Liver (tissue), 9 donors: ENCODE data around the gene KPNA6. TPM values are rescaled to one million over a fixed set of nuclear protein-coding genes. Genes with fewer than 3 reads are reported as not detected.
"Not testable (repeated sequence)": the region's sequence is repeated elsewhere in the genome, so short reads cannot be mapped to it uniquely, and the experiment has no call there.

Source experiments
- DNase-seq: peaks from one replicate; pipeline ENCODE4 v3.0.0-alpha.2; 2017; ENCODE audit warnings: low spot score
- H3K27ac ChIP-seq, 2 donors: one replicate each; pipeline ENCODE4 v1.7.0; 2013; ENCODE audit warnings: inconsistent platforms in 2 of 2, low read length in 2 of 2, control low read depth in 1 of 2, low read depth in 1 of 2, mild to moderate bottlenecking in 1 of 2
- H3K27me3 ChIP-seq, 4 donors: one replicate each; pipeline versions ENCODE4 v1.6.1 to v1.7.0; 2013; ENCODE audit warnings: low read length in 3 of 4, inconsistent platforms in 1 of 4, mild to moderate bottlenecking in 1 of 4, moderate library complexity in 1 of 4; ENCODE audit not compliant: control insufficient read depth in 4 of 4, insufficient read depth in 4 of 4
- H3K36me3 ChIP-seq, 4 donors: one replicate each; pipeline versions ENCODE4 v1.6.1 to v1.7.0; 2013; ENCODE audit warnings: low read length in 3 of 4, mild to moderate bottlenecking in 3 of 4, low read depth in 1 of 4, moderate library complexity in 1 of 4; ENCODE audit not compliant: control insufficient read depth in 4 of 4, insufficient read depth in 3 of 4
- H3K4me1 ChIP-seq, 4 donors: one replicate each; pipeline versions ENCODE4 v1.6.1 to v1.7.0; 2013; ENCODE audit warnings: low read length in 3 of 4, mild to moderate bottlenecking in 3 of 4, moderate library complexity in 1 of 4; ENCODE audit not compliant: control insufficient read depth in 4 of 4, insufficient read depth in 4 of 4
- H3K4me3 ChIP-seq, 3 donors: one replicate each; pipeline versions ENCODE4 v1.6.1 to v1.7.0; 2013; ENCODE audit warnings: low read length in 3 of 3, control low read depth in 1 of 3, low read depth in 1 of 3, mild to moderate bottlenecking in 1 of 3
- H3K9ac ChIP-seq, 2 donors: one replicate each; pipeline ENCODE4 v1.7.0; 2013; ENCODE audit warnings: low read length in 2 of 2, mild to moderate bottlenecking in 2 of 2, moderate library complexity in 2 of 2, control low read depth in 1 of 2, low read depth in 1 of 2
- H3K9me3 ChIP-seq, 4 donors: one replicate each; pipeline versions ENCODE4 v1.6.1 to v1.7.0; 2013; ENCODE audit warnings: low read length in 3 of 4; ENCODE audit not compliant: control insufficient read depth in 4 of 4
- ATF3 ChIP-seq: IDR thresholded peaks from 2 replicates; pipeline ENCODE4 v1.6.1; 2016; ENCODE audit warnings: antibody characterized with exemption
- CTCF ChIP-seq: fragments of 150-350 bp; IDR thresholded peaks from 2 replicates; pipeline ENCODE4 v1.5.1; 2017; ENCODE audit warnings: improper control_type of control experiment, low read depth, low read length; ENCODE audit not compliant: missing input control
- EGR1 ChIP-seq, 2 donors: IDR thresholded peaks; 2 replicates each; pipeline ENCODE4 v1.6.1; 2016 to 2018; ENCODE audit warnings: antibody characterized with exemption in 2 of 2, low read depth in 2 of 2
- GABPA ChIP-seq, 2 donors: IDR thresholded peaks in 1 of 2; conservative IDR thresholded peaks in 1 of 2; 2 replicates each; pipeline ENCODE4 v1.6.1; 2016; ENCODE audit warnings: antibody characterized with exemption in 2 of 2, mild to moderate bottlenecking in 1 of 2, moderate library complexity in 1 of 2
- HNF4A ChIP-seq, 2 donors: conservative IDR thresholded peaks; 2 replicates each; pipeline ENCODE4 v1.6.1; 2016; ENCODE audit warnings: antibody characterized with exemption in 2 of 2, mild to moderate bottlenecking in 2 of 2
- HNF4G ChIP-seq: IDR thresholded peaks from 2 replicates; pipeline ENCODE4 v1.6.1; 2016; ENCODE audit warnings: antibody characterized with exemption
- JUND ChIP-seq, 2 donors: IDR thresholded peaks; 2 replicates each; pipeline ENCODE4 v1.6.1; 2016; ENCODE audit warnings: antibody characterized with exemption in 2 of 2
- MAX ChIP-seq: IDR thresholded peaks from 2 replicates; pipeline ENCODE4 v1.6.1; 2016; ENCODE audit warnings: antibody characterized with exemption
- NR2F2 ChIP-seq: IDR thresholded peaks from 2 replicates; pipeline ENCODE4 v1.6.1; 2016; ENCODE audit warnings: antibody characterized with exemption
- REST ChIP-seq: IDR thresholded peaks from 2 replicates; pipeline ENCODE4 v1.6.1; 2016; ENCODE audit warnings: antibody characterized with exemption, mild to moderate bottlenecking
- RXRA ChIP-seq, 2 donors: IDR thresholded peaks; 2 replicates each; pipeline ENCODE4 v1.6.1; 2017 to 2018; ENCODE audit warnings: antibody characterized with exemption in 2 of 2, mild to moderate bottlenecking in 1 of 2
- TAF1 ChIP-seq: conservative IDR thresholded peaks from 2 replicates; pipeline ENCODE4 v1.6.1; 2016; ENCODE audit warnings: antibody characterized with exemption, mild to moderate bottlenecking
- YY1 ChIP-seq: IDR thresholded peaks from 2 replicates; pipeline ENCODE4 v1.6.1; 2016; ENCODE audit warnings: antibody characterized with exemption, mild to moderate bottlenecking
- WGBS: extraction: QIAGEN DNeasy Blood & Tissue Kit; methylation state at CpG from one replicate; pipeline ENCODE4 v1.1.7; 2013; 5-methylcytosine and 5-hydroxymethylcytosine counted together
- polyA plus RNA-seq, 2 donors: library from polyadenylated mRNA; stranded (reverse) in 1 of 2; unstranded in 1 of 2; fragments of 200-250 nt in 1 of 2; fragments of >200 nt in 1 of 2; fragmentation: Nextera tagmentation in 1 of 2; extraction: Ambion mirVana in 1 of 2; gene quantifications; one replicate each; pipeline versions ENCODE4 v1.2.1 to v1.2.3, GENCODE V29; 2013 to 2015
- total RNA-seq, 2 donors: library from RNA; depleted of rRNA; stranded (reverse); fragments of >200 nt; gene quantifications; one replicate each; pipeline ENCODE4 v1.2.3, GENCODE V29; 2014
- TF ChIP-seq, protein P1 (sequence below): IDR thresholded peaks from 2 replicates; pipeline ENCODE4 v1.6.1; 2016; ENCODE audit warnings: antibody characterized with exemption
- donor health status: healthy.
- donor health status: healthy.
- donor health status: healthy.
- donor health status: healthy.
- donor health status: healthy.

KPNA6 gene
- total and polyA plus RNA-seq, 4 donors, result 9.3 to 23.2 (median 16.7) TPM

- no peak for TF ChIP-seq HNF4G
- no peak for TF ChIP-seq GABPA (IDR thresholded peaks at IDR 0.05 in 1 of 2, conservative IDR thresholded peaks at IDR 0.05 in 1 of 2)
- no peak for TF ChIP-seq MAX
- no peak for TF ChIP-seq CTCF
- WGBS, result 92% methylated on average over 3 of the region's 3 CpGs
- peaks cover 1 to 25% (median 16%) of the 10 kb centered on the region in 4 donors for H3K36me3 ChIP-seq
- no peak overlapping the region for H3K27ac ChIP-seq
- no peaks in the 10 kb centered on the region for H3K27me3 ChIP-seq
- no peak overlapping the region for H3K9ac ChIP-seq
- peaks cover 4 to 7% (median 6%) of the 10 kb centered on the region in 4 donors for H3K4me1 ChIP-seq
- H3K4me3 ChIP-seq, result no peak overlapping the region
- H3K9me3 ChIP-seq, result no peaks in the 10 kb centered on the region
- DNase-seq, result no peak
Measured at GRCh38 chr1:32077451-32077850, 30.4 kb upstream of the KPNA6 start.

DNA sequence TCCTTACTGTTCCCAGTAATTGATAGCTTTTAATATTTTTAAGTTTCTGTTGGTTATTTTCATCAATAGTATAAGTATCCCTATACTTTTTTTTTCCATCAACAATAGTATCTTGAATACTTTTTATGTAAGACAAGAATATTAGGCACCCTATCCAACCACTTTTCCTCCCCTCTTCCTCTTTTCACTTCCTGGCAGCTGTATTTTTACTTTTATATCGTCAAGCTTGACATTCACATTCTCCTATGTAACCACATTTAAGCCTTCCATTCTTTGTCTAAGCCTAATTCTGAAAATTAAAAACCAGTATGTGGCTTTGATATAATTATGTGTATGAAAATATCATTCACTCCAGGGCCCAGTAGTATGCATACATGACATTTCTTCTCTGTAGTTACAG, 25.8 kb upstream of the KPNA6 start:
- Histone ChIP-seq H3K9me3 (no peaks in the 10 kb centered on the region), H3K27ac (no peak overlapping the region), H3K4me3 (no peak overlapping the region), H3K27me3 (no peaks in the 10 kb centered on the region), H3K9ac (no peak overlapping the region), H3K36me3 (peaks cover 0 to 20% (median 11%) of the 10 kb centered on the region in 4 donors), H3K4me1 (no peaks in the 10 kb centered on the region)
- WGBS, result 71% methylated on average over 1 of the region's 1 CpG
- TF ChIP-seq GABPA (IDR thresholded peaks at IDR 0.05 in 1 of 2, conservative IDR thresholded peaks at IDR 0.05 in 1 of 2) (no peak), REST (no peak), TAF1 (no peak), HNF4A (conservative IDR thresholded peaks at IDR 0.05) (no peak), RXRA (IDR thresholded peaks at IDR 0.05) (no peak), YY1 (no peak), EGR1 (IDR thresholded peaks at IDR 0.05; ENCODE audit: low read depth in 2 of 2) (no peak), MAX (no peak), ATF3 (no peak), NR2F2 (no peak), JUND (IDR thresholded peaks at IDR 0.05) (no peak)
- TF ChIP-seq, protein P1, sequence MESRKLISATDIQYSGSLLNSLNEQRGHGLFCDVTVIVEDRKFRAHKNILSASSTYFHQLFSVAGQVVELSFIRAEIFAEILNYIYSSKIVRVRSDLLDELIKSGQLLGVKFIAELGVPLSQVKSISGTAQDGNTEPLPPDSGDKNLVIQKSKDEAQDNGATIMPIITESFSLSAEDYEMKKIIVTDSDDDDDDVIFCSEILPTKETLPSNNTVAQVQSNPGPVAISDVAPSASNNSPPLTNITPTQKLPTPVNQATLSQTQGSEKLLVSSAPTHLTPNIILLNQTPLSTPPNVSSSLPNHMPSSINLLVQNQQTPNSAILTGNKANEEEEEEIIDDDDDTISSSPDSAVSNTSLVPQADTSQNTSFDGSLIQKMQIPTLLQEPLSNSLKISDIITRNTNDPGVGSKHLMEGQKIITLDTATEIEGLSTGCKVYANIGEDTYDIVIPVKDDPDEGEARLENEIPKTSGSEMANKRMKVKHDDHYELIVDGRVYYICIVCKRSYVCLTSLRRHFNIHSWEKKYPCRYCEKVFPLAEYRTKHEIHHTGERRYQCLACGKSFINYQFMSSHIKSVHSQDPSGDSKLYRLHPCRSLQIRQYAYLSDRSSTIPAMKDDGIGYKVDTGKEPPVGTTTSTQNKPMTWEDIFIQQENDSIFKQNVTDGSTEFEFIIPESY, result no peak
- no peak for DNase-seq

DNA sequence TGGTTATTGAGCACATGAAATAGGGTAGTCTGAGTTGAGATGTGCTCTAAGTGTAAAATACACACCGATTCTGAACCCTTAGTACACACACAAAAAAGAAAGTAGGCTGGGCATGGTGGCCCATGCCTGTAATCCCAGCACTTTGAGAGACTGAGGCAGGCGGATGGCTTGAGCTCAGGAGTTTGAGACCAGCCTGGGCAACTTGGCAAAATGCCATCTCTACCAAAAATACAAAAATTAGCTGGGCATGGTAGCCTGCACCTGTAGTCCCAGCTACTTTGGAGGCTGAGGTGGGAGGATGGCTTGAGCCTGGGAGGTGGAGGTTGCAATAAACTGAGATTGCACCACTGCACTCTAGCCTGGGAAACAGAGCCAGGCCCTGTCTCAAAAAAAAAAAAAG, 21.5 kb upstream of the KPNA6 start:
- H3K9ac ChIP-seq, H3K9me3 ChIP-seq, H3K36me3 ChIP-seq, DNase-seq, H3K27me3 ChIP-seq, H3K27ac ChIP-seq, H3K4me3 ChIP-seq, H3K4me1 ChIP-seq: not testable (repeated sequence)
- WGBS, result 100% methylated on average over 2 of the region's 2 CpGs
